Stimulated activated naive CD8-positive, alpha-beta T cell treated with anti-CD3 and anti-CD28 coated beads, Interleukin-15, amount 100 ng/mL, for 72 hours (primary cell): Measurements from ENCODE around the gene FTCD.
A peak's percentile ranks its signal among the peaks of the same experiment; 100 is the strongest.

Experiments used
- ATAC-seq: fragments of 150-1000 bp; cut with Tn5 transposase; 2 replicates; pipeline ENCODE4 v1.10.0; 2021; ENCODE audit warnings: mild to moderate bottlenecking, moderate library complexity
- DNase-seq, 2 donors: peaks; one replicate each; pipeline ENCODE4 v3.0.0; 2021 to 2022
- H3K27ac Mint-ChIP-seq, 2 donors: one replicate each; pipeline ENCODE4 v1.8.0; 2022; ENCODE audit warnings: mild to moderate bottlenecking in 2 of 2, mixed read lengths in 2 of 2, moderate library complexity in 2 of 2
- H3K27me3 Mint-ChIP-seq: one replicate; pipeline ENCODE4 v1.8.0; 2022; ENCODE audit warnings: mixed read lengths
- H3K4me1 Mint-ChIP-seq: one replicate; pipeline ENCODE4 v1.8.0; 2022; ENCODE audit warnings: mild to moderate bottlenecking, mixed read lengths
- H3K4me3 Mint-ChIP-seq, 2 donors: one replicate each; pipeline ENCODE4 v1.8.0; 2022; ENCODE audit warnings: mild to moderate bottlenecking in 2 of 2, mixed read lengths in 2 of 2, moderate library complexity in 1 of 2
- H3K9me3 Mint-ChIP-seq, 2 donors: one replicate each; pipeline ENCODE4 v1.8.0; 2022; ENCODE audit warnings: mixed read lengths in 2 of 2

FTCD gene

DNA sequence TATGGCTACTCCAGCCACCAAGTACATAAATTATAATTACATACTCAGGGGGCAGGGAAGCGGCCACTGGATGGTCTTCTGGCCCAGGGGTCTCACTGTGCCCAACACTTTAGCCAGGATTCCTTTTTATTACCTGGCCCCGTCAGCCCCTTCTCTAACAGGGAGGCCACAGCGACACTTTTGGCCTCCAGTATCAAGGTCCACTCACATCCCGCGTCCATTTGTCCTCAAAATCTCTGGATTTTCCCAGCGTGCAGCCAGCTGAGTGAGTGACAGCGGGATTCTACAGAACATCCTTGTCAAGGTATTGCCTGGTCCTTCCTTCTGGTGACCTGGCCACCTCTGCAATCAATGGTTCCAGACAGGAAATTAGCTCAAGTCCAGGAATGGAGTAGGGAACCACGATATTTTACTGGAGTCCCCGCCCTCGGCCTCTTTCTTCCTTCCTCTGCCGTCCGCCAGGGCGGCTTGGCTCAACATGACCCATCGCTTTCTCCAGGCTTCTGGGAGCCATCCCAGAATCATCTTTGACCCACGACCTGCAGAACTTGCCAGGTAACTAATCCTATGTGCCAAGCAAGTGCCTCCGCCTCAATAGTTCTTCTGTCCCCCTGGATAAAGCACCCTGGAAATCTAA, 60.2 kb downstream of the FTCD start:
- Mint-ChIP-seq H3K9me3 (peaks cover 11 to 14% of the 10 kb centered on the region in 2 donors), H3K27me3 (peaks cover 6% of the 10 kb centered on the region), H3K4me1 (peaks cover 5% of the 10 kb centered on the region), H3K4me3 (no peak overlapping the region), H3K27ac (no peak overlapping the region)
- no peak for ATAC-seq
- no peak for DNase-seq

- no peak overlapping the region for H3K27ac Mint-ChIP-seq
- H3K4me3 Mint-ChIP-seq, result no peak overlapping the region
- peaks cover 11 to 21% of the 10 kb centered on the region in 2 donors for H3K9me3 Mint-ChIP-seq
- H3K27me3 Mint-ChIP-seq, result no peaks in the 10 kb centered on the region
- peaks cover 5% of the 10 kb centered on the region for H3K4me1 Mint-ChIP-seq
- DNase-seq (no peak), ATAC-seq (no peak)
Measured at GRCh38 chr21:46094401-46095082, 60.8 kb downstream of the FTCD start.

DNA sequence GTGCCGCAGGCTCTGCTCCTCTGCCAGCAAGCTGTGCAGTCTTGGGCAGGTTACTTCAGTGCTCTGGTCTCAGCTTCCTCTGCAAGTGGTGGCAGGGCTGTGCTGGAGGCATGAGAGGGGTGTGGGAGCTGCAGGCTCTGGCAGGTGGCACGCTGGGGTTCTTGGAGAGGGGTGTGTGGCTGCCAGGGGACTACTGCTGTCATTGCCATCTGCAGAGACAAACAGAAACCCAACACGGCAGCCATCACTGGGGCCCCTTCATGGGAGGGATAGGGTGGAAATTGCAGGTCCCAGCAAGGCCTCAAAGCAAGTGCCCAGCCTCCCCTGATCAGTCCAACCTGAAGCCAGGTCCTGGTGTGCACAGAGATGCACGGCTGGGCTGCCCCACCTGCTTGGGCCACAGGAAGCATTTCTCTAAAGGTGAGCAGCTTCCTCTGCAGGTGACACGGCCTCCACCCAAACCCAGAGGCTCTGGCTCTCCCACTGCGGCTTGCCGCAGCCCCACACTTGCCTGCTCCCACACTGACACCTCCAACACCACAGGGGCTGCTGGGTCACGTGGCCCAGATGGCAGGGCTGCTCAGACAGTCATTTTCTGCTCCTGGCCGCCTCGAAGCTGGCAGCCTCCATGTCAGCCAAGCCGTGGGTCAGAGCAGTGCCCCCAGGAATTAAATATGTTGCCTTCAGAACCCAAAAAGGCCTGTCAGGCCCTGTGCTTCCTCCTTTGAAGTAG, 61.5 kb downstream of the FTCD start:
- no peak overlapping the region for H3K4me3 Mint-ChIP-seq
- H3K4me1 Mint-ChIP-seq, result peaks cover 1% of the 10 kb centered on the region
- ATAC-seq, result no peak
- no peak for DNase-seq
- peaks cover 11 to 28% of the 10 kb centered on the region in 2 donors for H3K9me3 Mint-ChIP-seq
- no peaks in the 10 kb centered on the region for H3K27me3 Mint-ChIP-seq
- H3K27ac Mint-ChIP-seq, result no peak overlapping the region

- no peaks in the 10 kb centered on the region for H3K4me1 Mint-ChIP-seq
- peaks cover 18 to 36% of the 10 kb centered on the region in 2 donors for H3K9me3 Mint-ChIP-seq
- no peak overlapping the region for H3K27ac Mint-ChIP-seq
- no peaks in the 10 kb centered on the region for H3K27me3 Mint-ChIP-seq
- H3K4me3 Mint-ChIP-seq, result no peak overlapping the region
- ATAC-seq (no peak), DNase-seq (no peak)
Measured at GRCh38 chr21:46092811-46093667, 62.3 kb downstream of the FTCD start.

DNA sequence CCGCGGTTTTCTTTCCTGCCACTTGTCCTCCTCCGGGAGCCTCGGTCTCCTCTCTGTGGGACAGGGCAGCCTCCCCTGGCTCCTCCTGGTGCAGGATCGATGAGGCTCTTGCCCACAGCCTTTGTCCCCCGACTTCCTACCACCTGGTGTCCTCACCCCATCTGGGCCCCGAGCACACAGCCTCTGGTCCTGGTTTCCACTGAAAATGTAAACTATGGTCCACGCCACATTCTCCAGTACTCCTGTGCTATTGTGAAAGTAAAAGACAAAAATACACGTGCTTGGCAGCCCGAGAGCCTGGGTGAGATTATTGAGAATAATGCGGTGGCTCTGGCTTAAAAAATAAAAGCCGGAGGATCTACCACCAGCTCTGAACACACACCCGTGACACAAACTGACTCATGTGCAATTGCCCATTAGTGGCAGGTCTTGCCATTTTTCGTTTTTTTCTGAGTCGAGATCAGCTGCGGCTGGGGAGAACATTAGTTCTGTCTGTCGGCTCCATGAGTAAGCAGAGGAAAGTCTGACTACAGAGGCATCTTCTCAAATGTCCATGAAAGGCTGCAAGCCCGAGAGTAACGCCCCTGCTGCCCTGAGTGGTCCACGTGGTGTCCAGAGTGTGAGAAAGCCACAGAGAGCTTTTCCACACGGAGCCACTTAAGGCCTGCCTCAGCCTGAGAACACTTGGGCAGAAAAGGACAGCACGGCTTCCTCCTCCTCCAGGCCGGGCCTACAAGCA, 63.2 kb downstream of the FTCD start:
- no peak for ATAC-seq
- Mint-ChIP-seq H3K27ac (no peak overlapping the region), H3K4me3 (no peak overlapping the region), H3K4me1 (no peaks in the 10 kb centered on the region), H3K27me3 (no peaks in the 10 kb centered on the region), H3K9me3 (peaks cover 19 to 44% of the 10 kb centered on the region in 2 donors)
- DNase-seq, result no peak

DNA sequence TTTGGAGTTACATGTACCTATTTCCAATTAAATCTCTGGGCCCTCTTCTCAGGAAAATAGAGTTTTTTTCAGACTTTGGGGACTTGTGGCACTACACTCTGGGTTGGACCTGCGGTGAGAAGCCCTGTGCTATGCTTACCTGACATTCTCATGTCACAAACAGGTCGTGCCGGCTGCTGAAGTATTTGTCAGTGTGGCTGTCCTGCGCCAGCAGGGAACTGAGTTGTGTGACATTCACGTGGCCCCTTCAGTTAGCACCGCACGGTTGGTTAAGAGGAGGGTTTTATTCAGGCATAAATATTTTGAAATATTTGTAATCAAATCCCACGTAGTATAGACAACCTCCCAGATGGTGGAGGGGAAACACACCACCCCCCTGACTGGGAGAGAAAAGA, 63.8 kb downstream of the FTCD start:
- ATAC-seq, result no peak
- Mint-ChIP-seq H3K27me3 (peaks cover 5% of the 10 kb centered on the region), H3K27ac (no peak overlapping the region)

DNA sequence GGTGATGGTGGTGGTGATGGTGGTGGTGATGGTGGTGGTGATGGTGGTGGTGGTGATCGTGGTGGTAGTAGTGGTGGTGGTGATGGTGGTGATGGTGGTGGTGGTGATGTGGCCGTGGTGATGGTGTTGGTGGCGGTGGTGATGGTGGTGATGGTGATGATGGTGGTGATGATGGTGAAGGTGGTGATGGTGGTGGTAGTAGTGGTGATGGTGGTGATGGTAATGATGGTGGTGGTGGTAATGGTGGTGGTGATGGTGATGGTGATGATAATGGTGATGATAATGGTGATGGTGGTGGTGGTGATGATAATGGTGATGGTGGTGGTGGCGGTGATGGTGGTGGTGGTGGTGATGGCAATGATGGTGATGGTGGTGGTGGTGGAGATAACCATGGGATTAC, 64.3 kb downstream of the FTCD start:
- Mint-ChIP-seq H3K27me3 (peaks cover 7% of the 10 kb centered on the region), H3K27ac (peak overlapping the region in 1 of 2 donors; percentile 74), H3K4me3 (no peak overlapping the region), H3K4me1 (no peaks in the 10 kb centered on the region), H3K9me3 (peaks cover 28 to 53% of the 10 kb centered on the region in 2 donors)
- DNase-seq, result no peak
- ATAC-seq, result no peak

More for the DNA sequence above, 63.8 kb downstream of the FTCD start:
- Mint-ChIP-seq H3K4me3 (no peak overlapping the region), H3K4me1 (no peaks in the 10 kb centered on the region), H3K9me3 (peaks cover 24 to 50% of the 10 kb centered on the region in 2 donors)
- no peak for DNase-seq

DNA sequence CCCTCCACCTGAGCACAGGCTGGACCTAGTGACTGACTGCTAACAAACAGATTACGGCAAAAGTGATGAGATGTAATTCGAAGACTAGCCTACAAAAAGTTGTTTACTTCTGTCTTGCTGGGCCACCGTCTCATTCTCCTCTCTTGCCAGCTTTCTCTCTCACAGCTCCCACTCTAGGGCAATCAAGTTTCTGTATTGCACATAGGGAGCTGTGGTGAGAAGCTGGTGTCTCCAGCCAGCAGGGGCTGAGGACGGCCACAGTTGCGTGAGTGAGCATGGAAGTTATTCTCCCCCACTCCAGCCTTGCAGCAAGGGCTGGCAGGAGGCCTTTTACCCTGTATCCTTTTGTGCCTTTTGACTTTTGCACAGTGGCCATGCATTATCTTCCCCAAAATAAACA, 66.1 kb downstream of the FTCD start:
- Mint-ChIP-seq H3K9me3 (peaks cover 32 to 59% of the 10 kb centered on the region in 2 donors), H3K27me3 (peaks cover 7% of the 10 kb centered on the region), H3K4me3 (no peak overlapping the region), H3K4me1 (no peaks in the 10 kb centered on the region), H3K27ac (no peak overlapping the region)
- DNase-seq (no peak), ATAC-seq (no peak)

- DNase-seq, result no peak
- Mint-ChIP-seq H3K27me3 (peaks cover 7% of the 10 kb centered on the region), H3K4me1 (no peaks in the 10 kb centered on the region), H3K27ac (no peak overlapping the region), H3K9me3 (peaks cover 32 to 59% of the 10 kb centered on the region in 2 donors), H3K4me3 (no peak overlapping the region)
- ATAC-seq, result no peak
Measured at GRCh38 chr21:46088189-46088588, 67.2 kb downstream of the FTCD start.

- Mint-ChIP-seq H3K4me1 (no peaks in the 10 kb centered on the region), H3K27ac (no peak overlapping the region), H3K9me3 (peaks cover 32 to 59% of the 10 kb centered on the region in 2 donors), H3K4me3 (no peak overlapping the region), H3K27me3 (peaks cover 7% of the 10 kb centered on the region)
- DNase-seq, result no peak
- no peak for ATAC-seq
Measured at GRCh38 chr21:46087641-46088040, 67.7 kb downstream of the FTCD start.
